ENCODE measurements around the gene RAP1GDS1.

GRCh38 chr4:98374643-98375042, 113.5 kb downstream of the RAP1GDS1 start:
- TF ChIP-seq POLR2A (IDR thresholded peaks at IDR 0.05) = no peak
- no peak for TF ChIP-seq CTCF (IDR thresholded peaks at IDR 0.05)
